ENCODE measurements around the gene TRAF3IP3. TPM values are rescaled to one million over a fixed set of nuclear protein-coding genes. Genes with fewer than 3 reads are reported as not detected.
"Not testable (repeated sequence)": the region's sequence is repeated elsewhere in the genome, so short reads cannot be mapped to it uniquely, and the experiment has no call there.

Gene TRAF3IP3
- total RNA-seq, 2 donors from 2014 or later = 3.6 to 4.7 TPM

GRCh38 chr1:209790286-209791193 lies 34.7 kb downstream of the TRAF3IP3 start:
- TF ChIP-seq POLR2A (IDR thresholded peaks at IDR 0.05) (no peak), CTCF (IDR thresholded peaks at IDR 0.05) (no peak)
- H3K4me3 ChIP-seq = no peak overlapping the region
- H3K27ac ChIP-seq = no peak overlapping the region
- H3K27me3 ChIP-seq = no peaks in the 10 kb centered on the region
- peaks cover 24 to 28% of the 10 kb centered on the region in 2 donors for H3K36me3 ChIP-seq (replicated peaks in 1 of 2; ENCODE audit: insufficient read depth in 1 of 2, low read depth in 2 of 2)
- DNase-seq (no peak), ATAC-seq (no peak)
- 91% methylated on average over 5 to 10 of the region's 10 CpGs for WGBS, 2 donors
- no peaks in the 10 kb centered on the region for H3K9me3 ChIP-seq
- peaks cover 24% of the 10 kb centered on the region for H3K4me1 ChIP-seq
- intact Hi-C loops (cut with DNase I) = no loop called here

- Histone ChIP-seq H3K4me1 (peaks cover 23% of the 10 kb centered on the region), H3K4me3 (no peak overlapping the region), H3K27ac (no peak overlapping the region), H3K9me3 (no peaks in the 10 kb centered on the region), H3K36me3 (replicated peaks in 1 of 2; ENCODE audit: insufficient read depth in 1 of 2, low read depth in 2 of 2) (peaks cover 24 to 28% of the 10 kb centered on the region in 2 donors), H3K27me3 (no peaks in the 10 kb centered on the region)
- DNase-seq (no peak), ATAC-seq (no peak)
- 95 to 100% methylated on average over 1 of the region's 1 CpG for WGBS, 2 donors
- intact Hi-C loops (cut with DNase I) = no loop called here
- TF ChIP-seq CTCF (IDR thresholded peaks at IDR 0.05) = no peak
- TF ChIP-seq POLR2A (IDR thresholded peaks at IDR 0.05) = no peak
These were observed 36.1 kb downstream of the TRAF3IP3 start for GRCh38 chr1:209791920-209792319.

GRCh38 chr1:209793711-209794110 lies 37.9 kb downstream of the TRAF3IP3 start:
- H3K36me3 ChIP-seq (replicated peaks in 1 of 2; ENCODE audit: insufficient read depth in 1 of 2, low read depth in 2 of 2) = peaks cover 24 to 27% of the 10 kb centered on the region in 2 donors
- H3K4me3 ChIP-seq; ATAC-seq; H3K4me1 ChIP-seq; H3K27me3 ChIP-seq; H3K9me3 ChIP-seq; H3K27ac ChIP-seq; DNase-seq; intact Hi-C loops (cut with DNase I): not testable (repeated sequence)
- WGBS, 2 donors = 93 to 95% methylated on average over 3 of the region's 3 CpGs

GRCh38 chr1:209797978-209798639 lies 42.3 kb downstream of the TRAF3IP3 start:
- no peak for DNase-seq
- no peak for ATAC-seq
- H3K9me3 ChIP-seq = no peaks in the 10 kb centered on the region
- TF ChIP-seq CTCF (IDR thresholded peaks at IDR 0.05) (no peak), POLR2A (IDR thresholded peaks at IDR 0.05) (no peak)
- H3K27ac ChIP-seq = no peak overlapping the region
- peaks cover 35% of the 10 kb centered on the region for H3K4me1 ChIP-seq
- peaks cover 6 to 14% of the 10 kb centered on the region in 2 donors for H3K36me3 ChIP-seq (replicated peaks in 1 of 2; ENCODE audit: insufficient read depth in 1 of 2, low read depth in 2 of 2)
- 87 to 91% methylated on average over 9 of the region's 9 CpGs for WGBS, 2 donors
- no peaks in the 10 kb centered on the region for H3K27me3 ChIP-seq
- intact Hi-C loops (cut with DNase I) = no loop called here
- H3K4me3 ChIP-seq = no peak overlapping the region

Measured in body of pancreas (tissue), 4 donors.